Measurements from ENCODE around the gene CKS1B. TPM values are rescaled to one million over a fixed set of nuclear protein-coding genes. Genes with fewer than 3 reads are reported as not detected.
A peak's percentile ranks its signal among the peaks of the same experiment; 100 is the strongest.

CKS1B gene
- total RNA-seq, 6 experiments from 2014 or later = 14.9 to 51.7 (median 23.1) TPM

DNA sequence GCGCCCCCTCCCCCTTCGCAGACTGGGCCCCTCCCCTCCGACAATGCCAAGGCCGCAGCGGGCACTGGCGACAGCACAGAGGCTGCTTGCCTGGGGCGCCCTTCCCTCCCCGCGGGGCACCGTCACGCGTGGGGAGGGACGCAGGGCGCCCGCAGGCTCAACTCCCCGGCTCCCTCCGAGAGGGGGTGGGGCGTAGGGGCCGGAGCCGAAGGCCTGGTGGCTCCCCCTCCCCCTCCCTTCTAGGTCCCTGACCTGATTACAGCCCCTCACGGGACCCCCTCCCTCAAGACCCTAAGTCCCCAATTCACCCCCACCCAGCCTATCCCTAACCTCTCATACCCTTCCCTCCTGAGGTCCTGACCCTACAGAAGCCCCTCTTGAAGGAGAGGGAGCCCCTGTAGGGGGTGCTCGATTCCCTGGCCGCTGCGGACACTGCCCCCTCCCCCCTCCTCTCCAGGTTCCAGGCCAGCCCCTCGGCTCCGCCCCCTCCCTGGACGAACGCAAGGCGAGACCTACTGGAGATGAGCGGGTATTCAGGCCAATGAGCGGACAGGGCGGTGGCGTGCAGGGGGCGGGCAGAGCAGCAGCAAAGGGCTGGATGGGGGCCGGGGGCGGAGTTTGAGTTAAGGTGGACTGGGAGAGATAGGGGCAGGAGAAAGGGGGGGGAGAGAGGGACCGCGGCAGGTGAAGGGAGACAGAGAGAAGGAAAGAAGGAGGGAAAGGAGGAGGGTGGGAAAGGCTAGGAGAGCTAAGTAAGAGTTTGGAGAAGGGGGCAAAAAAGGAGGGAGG is 27.4 kb downstream of the CKS1B start:
- ATAC-seq = peak; percentile 72 to 84 (median 74)
- no peaks in the 10 kb centered on the region for H3K27me3 ChIP-seq
- H3K36me3 ChIP-seq = no peaks in the 10 kb centered on the region
- DNase-seq = peak; percentile 100
- intact Hi-C loops (cut with DNase I) = no loop called here
- no peaks in the 10 kb centered on the region for H3K9me3 ChIP-seq
- peak overlapping the region; percentile 85 to 93 (median 91) for H3K4me3 ChIP-seq
- peak; percentile 71 for TF ChIP-seq POLR2A (IDR thresholded peaks at IDR 0.05)
- TF ChIP-seq, protein P1, sequence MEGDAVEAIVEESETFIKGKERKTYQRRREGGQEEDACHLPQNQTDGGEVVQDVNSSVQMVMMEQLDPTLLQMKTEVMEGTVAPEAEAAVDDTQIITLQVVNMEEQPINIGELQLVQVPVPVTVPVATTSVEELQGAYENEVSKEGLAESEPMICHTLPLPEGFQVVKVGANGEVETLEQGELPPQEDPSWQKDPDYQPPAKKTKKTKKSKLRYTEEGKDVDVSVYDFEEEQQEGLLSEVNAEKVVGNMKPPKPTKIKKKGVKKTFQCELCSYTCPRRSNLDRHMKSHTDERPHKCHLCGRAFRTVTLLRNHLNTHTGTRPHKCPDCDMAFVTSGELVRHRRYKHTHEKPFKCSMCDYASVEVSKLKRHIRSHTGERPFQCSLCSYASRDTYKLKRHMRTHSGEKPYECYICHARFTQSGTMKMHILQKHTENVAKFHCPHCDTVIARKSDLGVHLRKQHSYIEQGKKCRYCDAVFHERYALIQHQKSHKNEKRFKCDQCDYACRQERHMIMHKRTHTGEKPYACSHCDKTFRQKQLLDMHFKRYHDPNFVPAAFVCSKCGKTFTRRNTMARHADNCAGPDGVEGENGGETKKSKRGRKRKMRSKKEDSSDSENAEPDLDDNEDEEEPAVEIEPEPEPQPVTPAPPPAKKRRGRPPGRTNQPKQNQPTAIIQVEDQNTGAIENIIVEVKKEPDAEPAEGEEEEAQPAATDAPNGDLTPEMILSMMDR (IDR thresholded peaks at IDR 0.05) = peak; percentile 18 to 39 (median 30)
- under 1% methylated on average over 25 of the region's 38 CpGs for WGBS (ENCODE audit: insufficient coverage, low coverage, low lambda C conversion rate, missing lambda C conversion rate)
- peaks cover 0 to 44% (median 18%) of the 10 kb centered on the region in 4 donors for H3K4me1 ChIP-seq
- H3K27ac ChIP-seq = peak overlapping the region; percentile 76 to 95 (median 93)

DNA sequence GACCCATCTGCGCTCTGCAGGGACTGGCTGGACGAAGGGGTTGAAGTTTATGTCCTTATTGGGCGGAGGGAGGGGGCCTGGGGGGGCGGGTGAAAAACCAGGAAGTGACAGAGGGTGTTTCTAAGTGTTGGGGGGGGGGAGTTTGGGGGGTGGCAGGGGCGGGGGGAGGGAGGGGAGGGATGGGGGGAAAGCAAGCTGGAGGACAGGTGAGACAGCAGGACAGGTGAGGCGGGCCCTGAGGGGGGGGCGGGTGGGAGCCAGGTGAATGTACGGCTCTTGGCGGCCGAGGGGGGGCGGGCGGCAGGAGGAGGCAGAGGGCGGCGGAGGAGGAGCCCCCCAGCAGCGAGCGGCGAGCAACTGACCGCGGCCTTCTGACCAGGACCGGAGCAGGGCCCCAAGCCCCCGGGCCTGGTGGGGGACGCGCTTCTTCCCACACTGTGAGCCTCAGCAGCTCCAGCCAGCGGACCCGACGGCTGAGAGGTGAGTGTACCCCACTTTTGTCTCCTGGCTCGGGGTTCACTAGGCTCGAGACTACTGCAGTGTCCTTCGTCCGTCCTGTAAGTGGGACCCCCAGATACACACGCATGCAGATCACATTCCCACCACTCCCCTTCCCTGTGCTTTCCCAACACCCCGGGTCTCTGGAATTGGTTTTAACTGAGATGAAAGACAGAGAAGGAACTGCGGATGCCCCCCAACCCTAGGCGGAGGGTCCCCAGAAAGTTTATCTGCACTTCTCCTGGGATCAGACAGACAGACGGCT is 28.2 kb downstream of the CKS1B start, which contains the start of gene ZBTB7B:
Gene ZBTB7B (plus strand): TSS at position 339 of the 763 bp plus-strand sequence. CDS start 11,859 bp downstream, outside the sequence.
- WGBS (ENCODE audit: insufficient coverage, low coverage, low lambda C conversion rate, missing lambda C conversion rate) = 1% methylated on average over 18 of the region's 35 CpGs
- intact Hi-C loops (cut with DNase I) = no loop called here
- Histone ChIP-seq H3K4me1 (peaks cover 0 to 52% (median 22%) of the 10 kb centered on the region in 4 donors), H3K27ac (peak within 1 kb of the TSS; percentile 81 to 95 (median 94)), H3K27me3 (no peaks in the 10 kb centered on the region), H3K36me3 (no peaks in the 10 kb centered on the region), H3K4me3 (peak within 1 kb of the TSS; percentile 85 to 93 (median 91)), H3K9me3 (no peaks in the 10 kb centered on the region)
- peak; percentile 1 to 6 (median 4) for ATAC-seq
- peak; percentile 55 to 70 (median 66) for DNase-seq
- TF ChIP-seq POLR2A (IDR thresholded peaks at IDR 0.05) = no peak
- TF ChIP-seq, protein P1 (IDR thresholded peaks at IDR 0.05) = no peak

DNA sequence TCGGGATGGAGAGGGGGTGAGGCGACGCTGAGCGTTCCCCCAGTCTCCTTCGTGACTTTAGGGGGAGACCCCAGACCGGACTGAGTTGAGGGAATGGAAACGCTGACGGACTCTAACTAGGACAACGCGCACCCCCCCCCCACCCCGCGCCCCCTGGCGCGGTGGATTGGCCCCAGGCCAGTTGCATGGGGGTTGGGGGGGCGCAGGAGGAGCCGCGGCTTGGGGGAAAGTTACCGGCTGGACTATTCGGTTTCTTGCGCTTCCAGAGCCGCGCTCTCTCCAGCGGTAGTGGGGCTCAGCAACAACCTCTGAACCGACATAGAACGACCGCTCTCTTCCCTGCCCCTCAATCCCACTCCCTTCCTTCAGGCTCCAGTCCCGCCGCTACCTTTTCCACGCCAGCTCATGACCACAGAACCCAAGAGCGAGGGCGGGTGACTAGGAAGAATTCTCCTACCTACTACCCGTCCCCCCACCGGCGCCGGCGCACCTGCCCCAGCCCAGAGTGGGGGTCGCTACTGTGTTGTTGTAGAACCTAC is 28.8 kb downstream of the CKS1B start:
- intact Hi-C loops (cut with DNase I) = no loop called here
- H3K36me3 ChIP-seq = no peaks in the 10 kb centered on the region
- peak overlapping the region; percentile 84 to 93 (median 91) for H3K4me3 ChIP-seq
- no peaks in the 10 kb centered on the region for H3K27me3 ChIP-seq
- H3K27ac ChIP-seq = peak overlapping the region; percentile 81 to 95 (median 94)
- 0% methylated on average over 10 of the region's 37 CpGs for WGBS (ENCODE audit: insufficient coverage, low coverage, low lambda C conversion rate, missing lambda C conversion rate)
- H3K4me1 ChIP-seq = peaks cover 0 to 58% (median 25%) of the 10 kb centered on the region in 4 donors
- no peak for ATAC-seq
- peak in 2 of 3 donors; percentile 32 to 57 for DNase-seq
- no peaks in the 10 kb centered on the region for H3K9me3 ChIP-seq
- TF ChIP-seq POLR2A (IDR thresholded peaks at IDR 0.05) = no peak
- TF ChIP-seq, protein P1 (IDR thresholded peaks at IDR 0.05) = no peak

DNA sequence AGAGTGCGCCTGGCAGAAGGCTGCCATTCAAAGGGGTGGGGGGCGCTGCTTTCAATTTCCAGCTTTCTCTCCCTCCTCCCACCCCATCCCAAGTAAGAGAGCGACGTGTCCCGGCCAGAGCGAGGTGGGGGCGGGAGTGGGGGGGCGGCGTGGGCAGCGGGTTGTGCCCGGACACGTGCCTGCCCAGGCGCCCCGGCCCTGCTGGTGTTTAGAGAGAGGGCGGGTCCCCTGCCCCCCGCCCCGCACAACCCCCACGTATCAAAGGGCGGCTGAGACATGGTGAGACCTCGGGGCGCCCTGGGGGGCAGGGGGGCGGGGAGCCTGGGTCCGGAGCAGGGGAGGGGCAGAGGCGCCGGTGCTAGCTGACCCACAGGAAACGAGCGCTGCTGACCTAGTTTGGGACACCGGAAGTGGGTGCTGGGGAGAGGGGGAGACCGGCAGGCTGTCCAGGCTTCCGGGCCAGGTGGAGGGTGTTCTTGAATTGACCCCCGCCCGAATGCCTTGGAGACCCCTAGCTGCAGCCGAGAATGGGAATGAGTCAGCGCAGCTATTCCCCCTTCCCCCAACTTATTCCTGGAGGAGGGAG is 29.4 kb downstream of the CKS1B start:
- intact Hi-C loops (cut with DNase I) = no loop called here
- peak; percentile 53 for TF ChIP-seq POLR2A (IDR thresholded peaks at IDR 0.05)
- TF ChIP-seq, protein P1 (IDR thresholded peaks at IDR 0.05) = no peak
- H3K36me3 ChIP-seq = no peaks in the 10 kb centered on the region
- peak overlapping the region; percentile 84 to 93 (median 91) for H3K4me3 ChIP-seq
- H3K9me3 ChIP-seq = no peaks in the 10 kb centered on the region
- H3K4me1 ChIP-seq = peaks cover 0 to 62% (median 28%) of the 10 kb centered on the region in 4 donors
- ATAC-seq (peak; percentile 3 to 34 (median 8)), DNase-seq (peak; percentile 81 to 93 (median 87))
- no peaks in the 10 kb centered on the region for H3K27me3 ChIP-seq
- 1% methylated on average over 13 of the region's 34 CpGs for WGBS (ENCODE audit: insufficient coverage, low coverage, low lambda C conversion rate, missing lambda C conversion rate)
- H3K27ac ChIP-seq = peak overlapping the region; percentile 81 to 95 (median 94)
